Adipocyte (in vitro differentiated cells): Measurements from ENCODE around the gene TRIM4.
A peak's percentile ranks its signal among the peaks of the same experiment; 100 is the strongest.
"Not testable (repeated sequence)": the region's sequence is repeated elsewhere in the genome, so short reads cannot be mapped to it uniquely, and the experiment has no call there.

Experiments used
- DNase-seq: peaks from one replicate; pipeline ENCODE4 v3.0.0-alpha.2; 2015; ENCODE audit warnings: low read depth
- H3K27me3 ChIP-seq: replicated peaks from 2 replicates; pipeline ENCODE4 v1.7.0; 2013; ENCODE audit warnings: mild to moderate bottlenecking, low read length, moderate library complexity; ENCODE audit not compliant: control insufficient read depth, insufficient read depth
- H3K36me3 ChIP-seq: 2 replicates; pipeline ENCODE4 v1.7.0; 2013; ENCODE audit warnings: low read length, mild to moderate bottlenecking, moderate library complexity; ENCODE audit not compliant: control insufficient read depth, insufficient read depth, severe bottlenecking
- H3K4me1 ChIP-seq: 2 replicates; pipeline ENCODE4 v1.7.0; 2013; ENCODE audit warnings: mild to moderate bottlenecking, low read length, moderate library complexity; ENCODE audit not compliant: control insufficient read depth, insufficient read depth
- H3K4me3 ChIP-seq: 2 replicates; pipeline ENCODE4 v1.7.0; 2013; ENCODE audit warnings: mild to moderate bottlenecking, low read length, moderate library complexity
- H3K9ac ChIP-seq: 2 replicates; pipeline ENCODE4 v1.7.0; 2013; ENCODE audit warnings: mild to moderate bottlenecking, low read length, moderate library complexity
- H3K9me3 ChIP-seq: 2 replicates; pipeline ENCODE4 v1.7.0; 2013; ENCODE audit warnings: mild to moderate bottlenecking, low read length, moderate library complexity; ENCODE audit not compliant: control insufficient read depth

Gene TRIM4

DNA sequence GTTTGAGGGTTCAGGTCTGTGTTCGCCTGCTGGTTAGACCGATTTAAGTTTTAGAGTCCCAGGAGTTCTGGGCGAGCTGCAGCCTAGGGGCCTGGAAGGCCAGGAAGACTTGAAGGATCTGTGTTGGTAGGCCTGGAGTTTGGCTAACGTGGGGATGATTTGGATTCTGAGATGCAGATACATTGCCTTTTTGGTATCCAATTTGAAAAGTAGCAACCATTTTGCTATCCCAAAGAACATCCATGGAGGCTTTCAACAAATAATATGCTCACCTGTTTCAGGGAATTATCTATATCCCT is 433 bp upstream of the TRIM4 start:
- Histone ChIP-seq H3K9me3 (no peaks in the 10 kb centered on the region), H3K27me3 (no peaks in the 10 kb centered on the region), H3K9ac (peak overlapping the region; percentile 98), H3K36me3 (peaks cover 18% of the 10 kb centered on the region), H3K4me3 (peak overlapping the region; percentile 98), H3K4me1 (peaks cover 25% of the 10 kb centered on the region)
- DNase-seq = no peak

DNA sequence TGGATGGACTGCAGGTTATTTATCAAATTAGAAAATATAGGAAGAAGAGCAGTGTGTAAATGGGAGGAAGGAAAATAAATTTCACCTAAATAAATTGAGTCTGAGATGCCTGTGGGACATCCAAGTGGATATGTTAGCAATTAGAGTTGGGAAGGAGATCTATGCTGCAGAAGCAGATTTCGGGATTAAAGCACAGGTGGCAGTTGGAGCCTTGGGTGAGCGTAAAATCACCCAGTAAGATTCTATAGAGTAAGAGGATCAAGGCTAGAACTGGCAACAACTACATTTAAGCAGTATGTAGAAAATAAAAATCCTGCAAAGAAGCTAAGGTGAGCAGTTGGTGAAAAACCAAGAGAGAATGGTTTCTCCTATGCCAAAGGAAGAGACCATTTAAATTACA is 8.4 kb downstream of the TRIM4 start:
- Histone ChIP-seq H3K9me3 (no peaks in the 10 kb centered on the region), H3K36me3 (peaks cover 38% of the 10 kb centered on the region)
- DNase-seq = no peak

DNA sequence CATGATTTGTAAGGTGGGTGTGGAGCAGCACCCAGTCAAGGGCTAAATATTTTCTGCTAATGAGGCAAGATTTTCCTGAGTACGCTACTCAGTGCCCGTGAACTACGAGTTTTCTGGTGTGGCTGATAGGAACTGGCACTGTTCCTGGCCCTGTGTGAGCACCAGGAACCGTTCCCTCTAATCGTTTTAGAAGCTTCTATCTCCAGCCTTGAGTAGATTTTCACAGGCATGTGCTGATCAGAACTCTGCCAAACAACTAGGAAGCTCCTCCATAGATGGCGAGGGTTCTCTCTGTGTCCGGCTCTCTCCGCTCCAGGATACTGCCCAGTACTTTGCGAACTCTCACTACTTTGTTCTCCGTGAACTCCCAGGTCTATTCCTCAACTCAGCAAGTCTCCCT is 17.7 kb downstream of the TRIM4 start:
- no peak overlapping the region for H3K4me3 ChIP-seq
- DNase-seq = no peak
- no peaks in the 10 kb centered on the region for H3K9me3 ChIP-seq
- H3K27me3 ChIP-seq = no peaks in the 10 kb centered on the region
- no peaks in the 10 kb centered on the region for H3K4me1 ChIP-seq
- peaks cover 79% of the 10 kb centered on the region for H3K36me3 ChIP-seq
- H3K9ac ChIP-seq = no peak overlapping the region

More for the DNA sequence above, 8.4 kb downstream of the TRIM4 start:
- no peaks in the 10 kb centered on the region for H3K27me3 ChIP-seq
- H3K4me3 ChIP-seq = no peak overlapping the region
- no peak overlapping the region for H3K9ac ChIP-seq
- no peaks in the 10 kb centered on the region for H3K4me1 ChIP-seq

DNA sequence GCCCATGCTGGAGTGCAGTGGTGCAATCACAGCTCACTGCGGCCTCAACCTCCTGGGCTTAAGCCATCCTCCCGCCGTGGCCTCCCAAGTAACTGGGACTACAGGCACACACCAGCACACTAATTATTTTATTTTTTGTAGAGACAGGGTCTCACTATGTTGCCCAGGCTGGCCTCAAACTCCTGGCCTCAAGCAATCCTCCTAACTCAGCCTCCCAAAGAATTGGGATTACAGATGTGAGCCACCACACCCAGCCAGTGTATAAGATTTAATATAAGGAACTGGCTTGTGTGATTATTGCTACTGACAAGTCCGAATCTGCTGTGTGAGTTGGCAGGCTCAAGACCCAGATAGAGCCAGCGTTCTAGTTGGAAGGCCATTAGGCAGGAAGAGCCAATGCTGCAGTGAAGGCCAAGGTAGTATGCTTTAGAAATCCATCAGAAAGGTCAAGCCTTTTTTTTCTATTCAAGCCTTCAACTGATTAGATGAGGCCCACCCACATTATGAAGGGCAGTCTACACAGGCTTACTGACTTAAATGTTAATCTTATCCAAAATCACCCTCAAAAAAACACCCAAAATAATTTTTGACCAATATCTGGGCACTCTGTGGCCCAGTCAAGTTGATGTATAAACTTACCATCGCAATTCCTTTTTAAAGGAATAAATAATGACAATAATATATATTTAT is 19.4 kb downstream of the TRIM4 start:
- peaks cover 64% of the 10 kb centered on the region for H3K36me3 ChIP-seq

DNA sequence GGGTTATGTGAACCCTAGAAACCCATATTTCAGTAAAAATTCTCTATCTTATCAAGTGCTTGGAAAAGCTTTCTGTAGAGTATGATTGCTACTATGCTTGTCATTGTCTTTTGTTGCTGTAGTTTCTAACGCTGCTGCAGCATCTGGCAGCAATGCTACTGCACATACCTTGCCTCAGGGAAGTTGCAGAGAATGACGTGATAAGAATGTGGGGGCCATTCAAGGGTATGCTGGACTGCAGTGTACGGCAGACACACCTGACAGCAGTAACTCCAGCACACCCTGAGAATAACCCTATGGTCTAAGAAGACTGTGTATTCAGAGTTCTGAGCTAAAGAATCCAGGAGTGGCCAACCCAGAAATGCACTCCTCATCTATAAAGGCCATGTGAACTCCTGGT is 20.5 kb downstream of the TRIM4 start:
- DNase-seq = peak; percentile 16
- Histone ChIP-seq H3K4me3 (no peak overlapping the region), H3K36me3 (peaks cover 60% of the 10 kb centered on the region), H3K9ac (no peak overlapping the region), H3K4me1 (no peaks in the 10 kb centered on the region), H3K27me3 (no peaks in the 10 kb centered on the region), H3K9me3 (no peaks in the 10 kb centered on the region)

More for the DNA sequence above, 19.4 kb downstream of the TRIM4 start:
- Histone ChIP-seq H3K4me1 (no peaks in the 10 kb centered on the region), H3K9me3 (no peaks in the 10 kb centered on the region), H3K4me3 (no peak overlapping the region), H3K27me3 (no peaks in the 10 kb centered on the region), H3K9ac (no peak overlapping the region)
- DNase-seq = no peak

DNA sequence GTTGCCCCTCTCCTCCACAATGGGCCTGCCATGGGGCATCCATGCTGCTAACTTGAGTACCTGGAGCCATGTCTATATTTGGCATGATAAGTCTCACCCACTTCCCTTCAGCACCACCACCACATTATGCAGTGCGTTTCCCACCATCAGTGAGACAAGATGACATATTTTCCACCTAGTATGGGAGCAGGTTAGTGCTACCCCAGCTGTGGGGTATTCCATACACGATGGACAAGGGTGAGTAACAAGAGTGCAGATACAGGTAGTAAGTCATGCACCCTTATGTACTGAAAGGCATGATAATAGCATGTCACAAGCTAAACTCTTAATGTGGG is 21.3 kb downstream of the TRIM4 start:
- DNase-seq = no peak
- Histone ChIP-seq H3K36me3 (peaks cover 51% of the 10 kb centered on the region), H3K4me3 (no peak overlapping the region), H3K27me3 (no peaks in the 10 kb centered on the region), H3K4me1 (no peaks in the 10 kb centered on the region), H3K9ac (no peak overlapping the region), H3K9me3 (no peaks in the 10 kb centered on the region)

DNA sequence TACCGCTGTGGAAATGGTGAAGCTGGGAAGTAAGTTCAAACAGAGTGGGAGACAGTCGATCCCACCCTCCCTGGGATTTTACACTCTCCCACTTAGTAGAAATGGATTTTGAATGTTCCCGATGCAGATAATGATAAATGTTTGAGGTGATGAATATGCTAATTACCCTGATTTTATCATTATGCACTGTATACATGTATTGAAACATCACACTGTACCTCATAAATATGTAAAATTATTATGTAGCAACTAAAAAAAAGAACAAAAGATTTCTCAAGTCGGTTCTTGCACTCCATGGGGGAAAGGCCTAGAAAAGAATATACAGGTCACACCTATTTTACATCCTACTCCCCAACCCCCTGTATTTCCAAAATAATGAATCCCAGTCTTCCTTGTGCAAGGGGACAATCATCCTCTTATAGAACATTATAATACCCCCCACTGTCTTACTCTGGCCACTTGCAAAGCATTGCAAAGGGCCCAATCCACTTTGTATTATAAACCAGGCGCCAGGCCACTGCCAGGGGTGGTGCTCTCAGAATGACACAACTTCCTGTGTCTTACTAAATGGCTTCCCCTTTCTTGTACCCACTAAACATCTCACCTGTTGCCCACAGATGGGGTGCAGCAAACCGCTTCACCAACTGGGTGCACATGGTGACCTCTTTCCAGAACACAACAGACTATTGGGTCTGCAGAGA is 21.9 kb downstream of the TRIM4 start:
- Histone ChIP-seq H3K9ac (no peak overlapping the region), H3K9me3 (no peaks in the 10 kb centered on the region), H3K36me3 (peaks cover 48% of the 10 kb centered on the region), H3K4me1 (no peaks in the 10 kb centered on the region), H3K27me3 (no peaks in the 10 kb centered on the region), H3K4me3 (no peak overlapping the region)
- DNase-seq = no peak

DNA sequence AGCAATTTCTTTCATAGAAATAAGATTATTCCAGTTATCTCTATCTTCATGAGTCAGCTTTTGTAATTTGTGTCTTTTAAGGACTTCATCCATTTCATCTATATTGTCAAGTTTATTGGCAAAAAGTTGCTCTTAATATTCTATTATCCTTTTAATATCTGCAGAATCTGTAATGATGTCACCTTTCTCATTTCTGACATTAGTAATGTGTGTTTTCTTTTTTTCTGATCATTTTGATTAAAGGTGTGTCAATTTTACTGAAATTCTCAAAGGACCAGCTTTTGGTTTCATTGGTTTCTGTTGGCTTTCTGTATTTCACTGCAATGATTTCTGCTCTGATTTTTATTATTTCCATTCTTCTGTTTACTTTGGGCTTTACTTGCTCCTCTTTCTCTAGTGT is 24.6 kb downstream of the TRIM4 start:
- no peak overlapping the region for H3K9ac ChIP-seq
- H3K4me3 ChIP-seq = no peak overlapping the region
- no peaks in the 10 kb centered on the region for H3K27me3 ChIP-seq
- H3K4me1 ChIP-seq = no peaks in the 10 kb centered on the region
- peaks cover 35% of the 10 kb centered on the region for H3K36me3 ChIP-seq
- no peaks in the 10 kb centered on the region for H3K9me3 ChIP-seq
- no peak for DNase-seq

DNA sequence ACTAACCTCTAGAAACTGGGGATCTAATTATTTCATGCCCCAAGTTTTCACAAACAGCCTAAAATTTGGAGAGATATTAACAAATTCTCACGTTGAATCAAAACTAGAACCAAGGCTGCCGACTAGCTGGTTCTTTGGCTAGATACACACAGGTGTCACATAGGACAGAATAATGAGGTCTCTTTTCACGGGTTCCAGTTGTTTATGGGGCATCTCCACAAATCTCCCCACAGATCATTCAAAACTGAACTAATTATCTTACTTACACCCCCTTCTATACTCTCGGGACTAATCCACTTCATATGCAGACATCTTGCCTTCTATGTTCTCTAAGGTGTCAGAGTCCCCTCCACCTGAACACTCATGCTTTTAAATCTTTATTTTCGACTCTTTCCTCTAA is 26.1 kb downstream of the TRIM4 start:
- no peak overlapping the region for H3K9ac ChIP-seq
- no peaks in the 10 kb centered on the region for H3K27me3 ChIP-seq
- H3K4me3 ChIP-seq = no peak overlapping the region
- H3K9me3 ChIP-seq = no peaks in the 10 kb centered on the region
- peaks cover 24% of the 10 kb centered on the region for H3K36me3 ChIP-seq
- DNase-seq = no peak
- H3K4me1 ChIP-seq = no peaks in the 10 kb centered on the region

DNA sequence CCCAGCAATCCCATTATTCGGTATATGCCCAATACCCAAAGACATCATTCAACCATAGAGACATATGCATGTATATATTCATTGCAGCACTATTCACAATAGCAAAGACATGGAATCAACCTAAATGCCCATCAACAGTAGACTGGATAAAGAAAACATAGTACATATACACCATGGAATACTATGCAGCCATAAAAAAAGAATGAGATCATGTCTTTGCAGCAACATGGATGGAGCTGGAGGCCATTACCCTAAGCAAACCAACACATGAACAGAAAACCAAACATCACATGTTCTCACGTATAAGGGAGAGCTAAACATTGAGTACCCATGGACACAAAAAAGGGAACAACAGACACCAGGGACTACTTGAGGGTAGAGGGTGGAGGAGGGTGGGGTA is 29.0 kb downstream of the TRIM4 start:
- DNase-seq, H3K4me1 ChIP-seq, H3K27me3 ChIP-seq, H3K9ac ChIP-seq, H3K9me3 ChIP-seq, H3K4me3 ChIP-seq: not testable (repeated sequence)
- H3K36me3 ChIP-seq = peaks cover 18% of the 10 kb centered on the region

DNA sequence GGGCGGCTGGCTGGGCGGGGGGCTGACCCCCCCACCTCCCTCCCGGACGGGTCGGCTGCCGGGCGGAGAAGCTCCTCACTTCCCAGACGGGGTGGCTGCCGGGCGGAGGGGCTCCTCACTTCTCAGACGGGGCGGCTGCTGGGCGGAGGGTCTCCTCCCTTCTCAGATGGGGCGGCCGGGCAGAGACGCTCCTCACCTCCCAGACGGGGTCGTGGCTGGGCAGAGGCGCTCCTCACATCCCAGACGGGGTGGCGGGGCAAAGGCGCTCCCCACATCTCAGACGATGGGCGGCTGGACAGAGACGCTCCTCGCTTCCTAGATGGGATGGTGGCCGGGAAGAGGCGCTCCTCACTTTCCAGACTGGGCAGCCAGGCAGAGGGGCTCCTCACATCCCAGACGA is 31.0 kb downstream of the TRIM4 start:
- H3K36me3 ChIP-seq = peaks cover 18% of the 10 kb centered on the region
- not testable (repeated sequence) for DNase-seq, H3K4me1 ChIP-seq, H3K9ac ChIP-seq, H3K4me3 ChIP-seq, H3K9me3 ChIP-seq, H3K27me3 ChIP-seq

DNA sequence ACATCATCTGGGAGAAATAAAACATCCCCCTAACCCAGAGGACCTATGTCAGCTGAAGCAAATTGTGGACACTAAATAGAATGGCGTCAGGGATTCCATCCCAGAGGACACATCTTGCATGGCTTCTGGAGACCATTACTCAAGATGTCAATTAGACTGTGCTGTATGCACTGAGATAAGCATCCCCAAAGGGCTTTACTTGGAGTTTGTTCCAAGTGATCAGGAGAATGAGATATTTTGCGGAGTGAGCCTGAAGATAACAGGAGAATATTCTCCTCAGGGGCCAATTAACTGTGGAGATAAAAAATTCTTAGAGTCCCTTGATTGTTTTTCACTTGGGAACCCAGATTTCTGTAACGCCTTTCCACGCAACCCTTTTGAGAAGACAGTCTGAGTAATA is 38.0 kb downstream of the TRIM4 start:
- DNase-seq = no peak
- H3K9ac ChIP-seq = no peak overlapping the region
- H3K9me3 ChIP-seq = no peaks in the 10 kb centered on the region
- no peak overlapping the region for H3K4me3 ChIP-seq
- no peaks in the 10 kb centered on the region for H3K4me1 ChIP-seq
- no peaks in the 10 kb centered on the region for H3K36me3 ChIP-seq
- no peaks in the 10 kb centered on the region for H3K27me3 ChIP-seq
